Raji (cell line): ENCODE measurements around the gene NPIPB6.
"Not testable (repeated sequence)": the region's sequence is repeated elsewhere in the genome, so short reads cannot be mapped to it uniquely, and the experiment has no call there.

ENCODE experiments used
- POLR2A ChIP-seq: IDR thresholded peaks from 2 replicates; pipeline ENCODE4 v1.6.1; 2011; ENCODE audit warnings: low read depth, low read length, control low read depth; ENCODE audit not compliant: insufficient read depth

NPIPB6 gene

GRCh38 chr16:28363408-28363807, at the start of gene NPIPB6:
Gene NPIPB6, minus strand, starts transcription at chr16:28363508. Its CDS starts 686 bp downstream, at chr16:28362822.
- TF ChIP-seq POLR2A = not testable (repeated sequence)

DNA sequence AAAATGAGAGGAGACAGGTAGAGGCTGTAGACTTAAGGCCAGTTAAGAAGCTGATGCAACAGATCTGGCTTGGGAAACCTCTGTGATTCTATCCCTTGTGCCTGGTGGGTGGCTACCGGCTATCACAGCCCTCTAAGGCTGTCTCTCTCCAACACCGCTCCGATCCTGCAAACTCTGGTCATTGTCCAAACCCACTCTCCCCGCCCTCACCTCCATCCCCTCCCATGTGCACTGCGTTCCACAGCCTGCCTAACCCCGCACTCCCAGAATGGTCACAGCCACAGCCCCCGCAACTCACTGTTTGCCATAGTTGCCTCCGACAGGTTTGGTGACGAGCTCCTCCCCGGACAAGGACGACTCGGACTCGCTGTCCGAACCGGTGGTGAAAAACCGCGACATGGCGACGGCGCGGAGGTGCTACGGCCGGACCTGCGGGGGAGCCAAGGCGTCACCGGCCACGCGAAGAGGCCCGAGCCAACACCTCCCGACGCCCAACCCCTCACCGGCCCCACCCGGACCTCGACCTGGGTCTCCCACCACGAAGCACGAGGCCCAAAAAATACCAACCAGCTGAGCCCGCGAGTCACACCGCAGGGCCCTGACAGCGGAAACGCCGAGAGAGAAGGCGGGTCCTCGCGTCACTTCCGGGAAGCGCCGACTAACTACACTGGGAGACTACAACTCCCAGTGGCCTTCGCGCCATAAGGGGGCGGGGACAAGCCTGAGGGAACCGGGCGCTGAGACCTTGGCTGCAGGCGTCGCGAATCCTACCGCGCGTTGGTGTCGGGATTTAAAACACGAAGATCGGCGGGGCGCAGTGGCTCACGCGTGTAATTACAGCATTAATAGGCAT, 40.1 kb upstream of the NPIPB6 start, which contains the start of gene EIF3CL:
EIF3CL (minus strand) TSS at position 622 of the 853 bp plus-strand sequence; CDS start at position 399, 223 bp downstream.
- TF ChIP-seq POLR2A = not testable (repeated sequence)

- no peak for TF ChIP-seq POLR2A
Measured at GRCh38 chr16:28326881-28327610, 36.3 kb downstream of the NPIPB6 start.

DNA sequence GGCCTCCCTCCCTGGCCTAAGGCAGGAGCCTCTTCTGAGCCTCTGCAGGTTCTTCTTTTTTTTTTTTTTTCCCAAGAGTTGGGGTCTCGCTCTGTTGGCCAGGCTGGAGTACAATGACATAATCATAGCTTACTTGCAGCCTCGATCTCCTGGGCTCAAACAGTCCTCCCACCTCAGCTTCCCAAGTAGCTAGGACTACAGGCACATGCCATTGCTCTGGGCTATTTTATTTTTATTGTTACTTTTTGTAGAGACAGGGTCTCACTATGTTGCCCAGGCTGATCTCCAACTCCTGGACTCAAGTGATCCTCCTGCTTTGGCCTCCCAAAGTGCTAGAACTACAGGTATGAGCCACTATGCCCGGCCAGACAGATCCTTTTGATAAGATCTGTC, 38.4 kb downstream of the NPIPB6 start:
- TF ChIP-seq POLR2A = no peak

DNA sequence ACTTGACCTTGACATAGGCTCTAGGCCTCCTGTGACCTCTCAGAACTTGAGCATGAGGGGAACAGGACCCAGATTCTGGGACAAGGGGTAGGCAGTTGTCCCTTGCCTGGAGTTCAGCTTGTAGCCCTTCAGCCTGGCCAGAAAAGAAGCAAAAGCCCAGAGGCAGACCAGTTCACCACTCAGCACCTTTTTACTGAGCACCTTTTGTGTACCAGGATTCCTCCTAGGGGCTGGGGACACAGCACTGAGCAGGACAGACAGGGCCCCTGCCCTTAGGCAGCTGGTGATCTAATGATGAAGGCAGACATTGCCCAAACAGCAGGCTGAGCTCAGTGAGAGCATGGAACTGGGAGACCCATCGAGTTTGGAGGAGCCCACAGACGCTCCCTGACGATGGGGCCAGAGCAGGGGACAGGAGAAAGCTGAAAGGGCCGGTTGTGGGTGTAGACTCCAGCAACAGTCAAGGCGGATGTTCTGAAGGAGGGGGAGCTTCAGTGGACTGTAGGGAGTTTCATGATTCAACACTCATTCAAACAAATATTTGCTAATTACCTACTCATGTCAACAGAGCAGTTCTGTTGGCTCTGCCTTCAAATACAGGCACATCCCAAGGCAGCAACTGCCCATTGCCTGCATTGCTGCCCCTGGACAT, 38.9 kb downstream of the NPIPB6 start:
- TF ChIP-seq POLR2A = no peak

GRCh38 chr16:28321700-28322411, 41.5 kb downstream of the NPIPB6 start:
- no peak for TF ChIP-seq POLR2A

GRCh38 chr16:28320741-28321140, 42.6 kb downstream of the NPIPB6 start:
- TF ChIP-seq POLR2A = no peak

- TF ChIP-seq POLR2A = no peak
Measured at GRCh38 chr16:28320023-28320561, 43.2 kb downstream of the NPIPB6 start.

GRCh38 chr16:28319476-28320022, 43.8 kb downstream of the NPIPB6 start:
- no peak for TF ChIP-seq POLR2A

DNA sequence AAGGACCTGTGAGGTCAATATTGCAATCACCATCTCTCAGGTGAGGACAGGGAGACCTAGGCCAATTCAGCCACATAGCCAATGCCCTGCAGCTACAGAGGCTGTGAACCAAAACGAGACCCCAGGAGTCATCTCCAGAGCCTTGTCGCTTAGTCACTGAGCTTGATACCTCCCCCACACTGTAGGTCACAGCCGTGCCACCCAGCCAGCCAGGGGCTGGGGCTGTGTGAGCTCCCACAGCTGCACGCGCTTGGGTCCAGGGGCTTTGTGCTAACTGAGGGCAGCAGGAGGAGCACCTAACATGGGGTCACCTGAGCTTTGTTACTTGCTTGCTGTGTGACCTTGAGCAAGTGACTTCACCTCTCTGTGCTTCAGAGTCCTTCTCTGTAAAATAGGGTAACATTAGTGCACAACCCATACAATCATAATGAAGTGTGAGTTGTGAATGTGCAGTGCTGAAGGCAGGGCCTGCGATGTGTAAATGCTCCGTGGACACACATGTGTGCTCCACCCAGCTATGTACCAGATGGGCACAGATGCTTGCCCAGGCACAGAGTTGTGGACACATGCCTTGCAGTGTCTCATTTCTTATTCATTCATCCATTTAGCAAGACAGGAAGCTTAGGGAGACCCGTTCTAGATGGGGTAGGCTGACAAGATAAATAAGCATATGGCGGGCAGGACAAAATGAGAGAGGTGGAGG, 45.1 kb downstream of the NPIPB6 start:
- no peak for TF ChIP-seq POLR2A

- TF ChIP-seq POLR2A = no peak
Measured at GRCh38 chr16:28317040-28317880, 46.0 kb downstream of the NPIPB6 start.

- no peak for TF ChIP-seq POLR2A
Measured at GRCh38 chr16:28316054-28316453, 47.3 kb downstream of the NPIPB6 start.

GRCh38 chr16:28313587-28313986, 49.7 kb downstream of the NPIPB6 start:
- TF ChIP-seq POLR2A = no peak
